Mucosa of stomach (tissue), 1 donor: ENCODE results near the gene GFOD1.

Experiments
- H3K27me3 ChIP-seq: one replicate; pipeline ENCODE4 v1.7.0; 2013; ENCODE audit warnings: mild to moderate bottlenecking, low read length; ENCODE audit not compliant: control insufficient read depth, insufficient read depth
- H3K36me3 ChIP-seq: one replicate; pipeline ENCODE4 v1.7.0; 2013; ENCODE audit warnings: low read length; ENCODE audit not compliant: control insufficient read depth, insufficient read depth
- H3K4me1 ChIP-seq: one replicate; pipeline ENCODE4 v1.7.0; 2013; ENCODE audit warnings: mild to moderate bottlenecking, low read length; ENCODE audit not compliant: control insufficient read depth, insufficient read depth
- H3K4me3 ChIP-seq: one replicate; pipeline ENCODE4 v1.7.0; 2013; ENCODE audit warnings: low read length
- H3K9ac ChIP-seq: one replicate; pipeline ENCODE4 v1.7.0; 2013; ENCODE audit warnings: mild to moderate bottlenecking, low read length, moderate library complexity
- H3K9me3 ChIP-seq: one replicate; pipeline ENCODE4 v1.7.0; 2013; ENCODE audit warnings: mild to moderate bottlenecking, low read length, moderate library complexity; ENCODE audit not compliant: control insufficient read depth
- donor health status: Pancreatic carcinoma.

Gene GFOD1

DNA sequence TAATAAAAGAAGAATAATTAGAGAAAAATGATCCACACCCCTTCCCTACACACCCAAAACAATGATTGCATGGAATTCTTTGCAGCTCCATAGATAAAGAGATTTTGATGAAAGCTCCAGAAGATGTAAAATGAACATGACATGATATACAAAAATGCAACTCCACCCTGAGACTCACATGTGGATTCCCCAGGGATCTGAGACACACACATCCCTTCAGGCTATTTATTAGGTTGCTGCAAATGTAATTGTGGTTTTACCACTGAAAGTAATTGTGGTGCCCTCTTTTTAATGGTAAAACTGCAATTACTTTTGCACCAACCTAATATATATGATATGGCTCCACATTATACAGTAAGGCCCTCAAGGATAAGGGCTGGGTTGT lies 118.7 kb downstream of the GFOD1 start:
- Histone ChIP-seq H3K36me3 (no peaks in the 10 kb centered on the region), H3K27me3 (no peaks in the 10 kb centered on the region), H3K9ac (no peak overlapping the region), H3K4me1 (peaks cover 17% of the 10 kb centered on the region), H3K4me3 (no peak overlapping the region), H3K9me3 (no peaks in the 10 kb centered on the region)

DNA sequence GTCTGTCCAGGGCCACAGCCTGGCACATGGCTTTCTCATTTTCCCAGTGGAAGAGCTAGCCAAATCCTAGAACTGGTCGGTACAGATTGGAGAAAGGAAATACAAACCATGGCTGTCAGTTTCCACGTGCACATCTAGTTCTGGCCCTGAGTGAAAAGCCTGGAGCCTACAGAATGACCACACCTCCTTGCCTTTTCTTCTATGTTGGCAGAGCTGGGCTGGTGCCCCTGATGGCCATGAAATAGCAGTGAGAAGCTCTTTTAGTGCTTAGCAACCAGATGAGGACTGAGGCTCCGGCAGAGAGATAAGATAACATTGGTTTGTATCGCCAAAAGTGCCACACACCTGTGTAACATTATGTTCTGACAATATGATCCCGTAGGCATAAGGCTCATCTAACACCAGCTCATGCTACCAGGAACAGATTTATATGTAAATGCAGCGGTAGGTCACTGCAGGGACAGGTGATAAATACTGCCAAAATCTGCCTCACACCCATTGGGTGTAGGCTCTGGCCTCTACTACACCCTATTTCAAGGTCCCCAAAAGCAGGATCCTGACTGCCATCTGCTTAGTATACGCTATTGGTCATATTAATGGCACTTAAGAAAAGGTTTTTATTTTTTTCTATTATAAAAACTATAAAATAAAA lies 119.2 kb downstream of the GFOD1 start:
- H3K9ac ChIP-seq, result no peak overlapping the region
- no peaks in the 10 kb centered on the region for H3K36me3 ChIP-seq
- no peaks in the 10 kb centered on the region for H3K9me3 ChIP-seq
- H3K4me1 ChIP-seq, result peaks cover 17% of the 10 kb centered on the region
- no peaks in the 10 kb centered on the region for H3K27me3 ChIP-seq
- no peak overlapping the region for H3K4me3 ChIP-seq

DNA sequence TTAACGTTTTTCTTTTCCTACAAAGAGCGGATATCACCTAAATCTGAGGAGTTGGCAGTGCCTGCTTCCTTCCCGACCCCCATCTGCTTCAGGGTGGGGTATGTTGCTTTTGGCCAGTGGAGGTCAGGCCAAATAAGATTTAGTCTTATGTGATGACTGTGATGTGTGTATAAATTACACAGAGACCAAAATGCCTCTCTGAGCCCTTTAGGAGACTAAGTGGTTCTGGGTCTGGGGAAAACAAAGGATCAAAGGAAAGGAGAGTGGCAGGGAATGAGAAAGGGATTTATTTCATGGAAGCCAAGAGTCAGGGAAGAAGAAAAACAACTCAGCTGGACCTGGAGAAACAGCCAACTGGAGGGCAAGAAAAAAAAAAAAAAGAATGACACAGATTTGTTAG lies 120.0 kb downstream of the GFOD1 start:
- H3K9ac ChIP-seq, result no peak overlapping the region
- peaks cover 17% of the 10 kb centered on the region for H3K4me1 ChIP-seq
- no peaks in the 10 kb centered on the region for H3K9me3 ChIP-seq

DNA sequence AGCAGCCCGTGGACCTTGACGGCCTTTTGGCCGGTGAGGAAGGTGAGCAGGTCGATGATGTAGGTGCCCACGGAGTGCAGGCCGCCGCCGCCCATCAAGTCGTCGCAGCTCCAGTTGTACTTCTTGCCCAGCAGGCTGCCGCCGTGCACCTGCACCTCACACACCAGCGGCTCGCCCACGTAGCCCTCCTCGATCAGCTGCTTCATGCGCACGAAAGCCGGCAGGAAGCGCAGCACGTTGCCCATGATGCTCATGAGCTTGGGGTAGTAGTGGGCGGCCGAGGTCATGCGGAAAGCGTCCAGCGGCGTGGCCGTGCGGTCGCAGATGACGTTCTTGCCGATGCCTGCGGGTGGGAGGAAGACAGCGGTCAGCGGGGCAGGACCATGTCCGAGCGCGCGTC lies 122.1 kb downstream of the GFOD1 start:
- Histone ChIP-seq H3K9ac (no peak overlapping the region), H3K4me3 (no peak overlapping the region), H3K36me3 (no peaks in the 10 kb centered on the region), H3K27me3 (no peaks in the 10 kb centered on the region), H3K9me3 (no peaks in the 10 kb centered on the region), H3K4me1 (peaks cover 22% of the 10 kb centered on the region)

More for the DNA sequence above, 120.0 kb downstream of the GFOD1 start:
- H3K27me3 ChIP-seq, result no peaks in the 10 kb centered on the region
- no peak overlapping the region for H3K4me3 ChIP-seq
- H3K36me3 ChIP-seq, result no peaks in the 10 kb centered on the region

DNA sequence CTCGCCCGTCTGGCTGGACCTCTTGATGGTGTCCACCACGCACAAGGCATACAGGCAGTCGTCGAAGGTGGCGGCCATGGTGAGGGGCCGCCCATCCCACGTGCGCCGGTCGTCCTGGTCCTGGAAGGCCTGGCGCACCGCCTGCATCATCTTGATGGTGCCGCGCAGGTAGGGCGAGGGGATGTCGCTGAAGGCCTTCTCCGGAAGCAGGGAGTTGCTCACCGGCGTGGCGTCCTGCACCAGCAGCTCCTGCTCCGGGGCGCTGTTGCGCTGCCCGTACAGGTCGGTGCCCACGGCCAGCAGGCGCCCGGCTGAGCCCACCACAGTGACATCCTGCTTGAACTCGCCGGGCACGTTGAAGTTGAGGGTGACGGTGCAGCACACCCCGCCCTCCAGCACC lies 122.6 kb downstream of the GFOD1 start:
- Histone ChIP-seq H3K4me1 (peaks cover 22% of the 10 kb centered on the region), H3K27me3 (no peaks in the 10 kb centered on the region), H3K9me3 (no peaks in the 10 kb centered on the region), H3K36me3 (no peaks in the 10 kb centered on the region), H3K9ac (no peak overlapping the region), H3K4me3 (no peak overlapping the region)

DNA sequence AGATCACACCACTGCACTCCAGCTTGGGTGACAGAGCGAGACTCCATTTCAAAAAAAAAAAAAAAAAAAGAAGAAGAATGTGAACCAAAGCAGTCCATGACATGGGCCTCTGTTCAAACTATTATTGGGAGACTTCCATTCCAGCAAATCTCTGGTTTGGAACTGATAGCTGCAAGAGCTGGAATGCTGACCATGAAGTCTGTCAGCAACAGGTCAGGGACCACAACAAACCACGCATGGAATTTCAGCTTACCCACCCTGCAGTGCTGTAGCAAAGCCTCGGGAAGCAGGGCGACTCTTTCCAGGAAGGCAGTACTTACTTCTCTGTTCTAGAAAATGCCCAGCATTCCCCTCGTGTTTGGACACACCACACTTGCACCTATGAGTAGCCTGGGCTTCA lies 125.0 kb downstream of the GFOD1 start:
- H3K9me3 ChIP-seq, result no peaks in the 10 kb centered on the region
- H3K36me3 ChIP-seq, result no peaks in the 10 kb centered on the region
- H3K27me3 ChIP-seq, result no peaks in the 10 kb centered on the region
- H3K9ac ChIP-seq, result no peak overlapping the region
- no peak overlapping the region for H3K4me3 ChIP-seq
- H3K4me1 ChIP-seq, result peaks cover 12% of the 10 kb centered on the region

DNA sequence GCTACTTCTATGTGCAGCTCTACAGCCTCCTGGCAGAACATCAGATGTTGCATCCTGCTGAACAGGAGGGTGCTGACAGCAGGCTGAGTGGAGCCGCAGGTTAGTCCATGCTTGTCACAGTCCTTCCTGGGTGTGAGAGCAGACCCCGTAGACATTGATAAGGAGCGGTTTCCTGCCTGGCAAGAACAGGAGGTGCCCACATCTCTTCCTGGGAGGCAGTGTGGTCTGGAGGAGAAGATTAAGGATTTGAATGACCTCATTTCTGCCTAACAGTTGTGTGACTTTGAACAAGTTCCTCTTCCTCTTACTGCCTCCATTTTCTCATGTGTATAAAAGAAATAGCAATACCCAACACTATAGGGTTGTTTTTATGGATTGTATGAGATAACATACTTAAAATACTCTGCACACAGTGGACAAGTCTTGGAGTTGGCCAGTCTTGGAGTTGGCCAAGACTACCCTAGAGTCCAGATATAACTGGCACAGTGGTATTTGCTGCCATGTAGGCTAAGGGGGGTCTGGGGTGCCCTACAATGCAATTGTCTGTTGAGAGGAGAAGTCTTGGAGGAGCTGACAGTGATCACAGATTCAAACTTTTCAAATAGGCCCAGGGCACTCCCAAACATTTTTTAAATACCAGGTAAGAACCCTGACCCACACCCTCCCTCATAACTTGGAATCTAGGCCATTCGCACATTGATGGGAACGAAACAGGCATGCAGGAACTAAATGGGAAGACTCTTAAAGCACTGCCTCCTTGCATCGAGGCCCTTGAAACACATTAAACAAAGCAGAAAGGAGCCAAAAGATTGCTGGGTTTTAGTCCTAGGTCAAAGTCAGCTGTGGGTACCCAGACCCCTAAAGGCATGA lies 126.5 kb downstream of the GFOD1 start:
- no peaks in the 10 kb centered on the region for H3K9me3 ChIP-seq
- H3K9ac ChIP-seq, result no peak overlapping the region
- no peaks in the 10 kb centered on the region for H3K27me3 ChIP-seq
- H3K36me3 ChIP-seq, result no peaks in the 10 kb centered on the region
- peaks cover 11% of the 10 kb centered on the region for H3K4me1 ChIP-seq
- no peak overlapping the region for H3K4me3 ChIP-seq

DNA sequence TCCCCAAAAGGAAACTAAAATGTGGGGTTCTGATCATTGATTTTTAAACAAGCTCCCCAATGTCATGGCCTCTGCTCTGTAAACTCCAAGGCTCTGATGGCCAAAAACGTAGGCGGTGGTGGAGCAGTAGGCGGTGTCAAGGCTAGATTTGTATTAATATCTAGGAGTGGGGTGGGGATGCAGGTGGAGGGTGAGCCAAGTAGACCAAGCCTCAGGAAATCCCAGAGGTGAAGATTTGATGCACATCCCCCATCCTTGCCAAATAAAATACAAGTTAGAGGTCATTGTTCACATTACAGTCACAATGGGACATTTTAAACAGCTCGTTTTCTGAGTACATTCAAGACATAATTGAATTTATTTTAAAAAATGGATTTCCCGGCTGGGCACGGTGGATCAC lies 128.1 kb downstream of the GFOD1 start:
- H3K4me3 ChIP-seq, result no peak overlapping the region
- H3K4me1 ChIP-seq, result peaks cover 19% of the 10 kb centered on the region
- no peak overlapping the region for H3K9ac ChIP-seq
- H3K27me3 ChIP-seq, result no peaks in the 10 kb centered on the region
- H3K9me3 ChIP-seq, result no peaks in the 10 kb centered on the region
- H3K36me3 ChIP-seq, result no peaks in the 10 kb centered on the region

DNA sequence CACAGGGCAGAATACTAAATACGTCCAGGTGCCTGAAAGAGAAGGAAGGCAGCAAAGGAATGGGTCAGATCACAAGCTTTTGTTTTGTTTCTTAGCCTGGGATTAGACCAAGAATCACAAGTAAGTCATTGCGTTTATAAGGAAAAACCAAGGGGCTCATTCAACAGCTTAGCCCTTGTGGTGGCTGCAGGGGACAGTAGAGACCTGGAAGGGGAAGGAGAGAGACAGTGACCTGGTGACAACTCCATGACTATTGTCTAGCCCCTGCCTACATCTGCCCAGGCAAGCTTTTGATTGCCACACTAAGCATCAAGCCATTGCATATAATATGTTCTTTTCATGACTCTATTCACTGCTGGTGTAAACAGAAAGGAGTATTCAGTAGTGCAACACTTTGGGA lies 128.9 kb downstream of the GFOD1 start:
- Histone ChIP-seq H3K4me3 (no peak overlapping the region), H3K27me3 (no peaks in the 10 kb centered on the region), H3K9ac (no peak overlapping the region), H3K4me1 (peaks cover 14% of the 10 kb centered on the region), H3K9me3 (no peaks in the 10 kb centered on the region), H3K36me3 (no peaks in the 10 kb centered on the region)

DNA sequence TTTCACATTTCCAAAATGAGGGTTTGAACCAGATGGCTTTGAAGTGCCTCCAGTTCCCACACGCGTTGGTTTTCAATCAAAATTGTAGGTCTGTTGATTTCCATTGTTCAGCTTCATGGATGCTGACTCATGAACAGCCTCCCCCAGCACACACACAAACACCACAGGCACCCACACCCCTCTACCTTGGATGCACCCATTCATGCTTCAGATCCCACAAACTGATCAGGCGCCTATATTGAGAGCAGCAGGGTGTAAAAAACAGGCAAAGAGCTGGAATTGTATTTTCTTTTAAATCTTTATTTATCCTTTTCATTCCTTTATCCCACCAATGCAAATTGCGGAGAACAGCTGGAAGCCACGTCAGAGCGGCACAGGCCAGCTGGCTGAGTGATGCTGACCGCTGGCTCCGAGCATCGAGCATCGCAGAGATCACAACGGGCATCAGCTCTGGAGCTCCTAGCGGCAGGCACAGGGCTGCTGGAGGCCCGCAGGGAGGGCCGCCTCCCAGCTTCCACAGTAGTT lies 129.8 kb downstream of the GFOD1 start:
- H3K27me3 ChIP-seq, result no peaks in the 10 kb centered on the region
- H3K4me1 ChIP-seq, result peaks cover 14% of the 10 kb centered on the region
- no peak overlapping the region for H3K4me3 ChIP-seq
- H3K36me3 ChIP-seq, result no peaks in the 10 kb centered on the region
- H3K9ac ChIP-seq, result no peak overlapping the region
- no peaks in the 10 kb centered on the region for H3K9me3 ChIP-seq

DNA sequence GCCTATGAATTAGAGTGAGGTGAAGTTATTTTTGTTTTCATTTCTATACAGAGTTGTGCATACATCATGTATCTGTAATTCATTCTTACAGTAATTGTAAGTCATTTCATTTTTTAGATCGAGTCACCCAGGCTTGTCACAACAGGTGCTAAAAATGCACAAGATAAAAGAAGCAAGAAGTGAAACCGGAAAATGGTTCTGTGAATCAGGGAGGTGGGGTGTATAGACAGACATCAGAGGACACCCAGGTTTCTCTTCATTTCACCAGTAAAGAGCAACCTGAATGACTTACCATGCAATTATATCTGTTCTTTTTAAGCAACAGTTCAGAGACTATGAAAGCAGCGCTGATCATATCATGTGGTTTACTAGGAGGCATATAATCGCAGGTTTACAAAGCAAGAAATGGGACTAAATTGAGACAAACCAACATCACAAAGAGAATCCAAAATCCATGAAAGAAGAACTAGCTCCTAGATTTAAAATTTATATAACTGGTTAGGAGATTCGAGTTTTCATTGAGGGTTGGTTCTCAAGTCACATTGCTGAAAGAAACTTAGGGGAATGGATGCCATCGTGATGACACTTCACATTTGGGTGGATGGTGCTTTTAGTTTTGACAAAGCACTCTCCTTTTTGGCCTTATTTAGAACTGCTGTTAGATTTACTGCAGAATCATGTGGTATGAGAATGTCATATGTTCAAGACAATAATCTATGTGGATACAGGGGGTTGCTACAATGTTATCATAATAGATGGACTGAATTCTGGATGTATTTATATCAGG lies 131.2 kb downstream of the GFOD1 start:
- H3K36me3 ChIP-seq, result no peaks in the 10 kb centered on the region
- peaks cover 14% of the 10 kb centered on the region for H3K4me1 ChIP-seq
- H3K9me3 ChIP-seq, result no peaks in the 10 kb centered on the region
- H3K9ac ChIP-seq, result no peak overlapping the region
- no peaks in the 10 kb centered on the region for H3K27me3 ChIP-seq
- H3K4me3 ChIP-seq, result no peak overlapping the region
